Hematopoietic multipotent progenitor cell treated with erythropoietin and hydrocortisone succinate and interleukin-3 and kit ligand, for 8 days (in vitro differentiated cells): ENCODE results near the gene FAM118A.
"Not testable (repeated sequence)": the region's sequence is repeated elsewhere in the genome, so short reads cannot be mapped to it uniquely, and the experiment has no call there.

ENCODE experiments used
- DNase-seq: peaks from one replicate; pipeline ENCODE4 v3.0.0-alpha.2; 2015

Gene FAM118A

DNA sequence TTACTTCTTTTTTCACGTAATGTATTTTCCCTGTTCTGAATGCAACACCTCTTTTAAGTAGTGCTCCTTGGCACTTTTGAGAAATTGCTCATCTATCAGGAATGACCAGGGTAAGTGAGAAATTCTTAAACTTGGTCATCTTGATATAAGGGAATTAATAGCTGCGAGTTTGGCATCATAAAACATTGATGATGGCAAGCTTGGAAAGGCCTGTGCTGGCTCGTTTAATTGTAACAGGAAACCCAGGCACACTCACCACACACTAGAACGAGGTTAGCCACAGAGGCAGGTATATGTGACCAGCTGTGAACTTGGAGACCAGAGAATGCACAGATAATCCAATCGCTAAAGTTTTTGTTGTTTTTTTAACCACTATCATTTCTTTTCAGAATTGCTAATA is 24.3 kb downstream of the FAM118A start:
- no peak for DNase-seq

DNA sequence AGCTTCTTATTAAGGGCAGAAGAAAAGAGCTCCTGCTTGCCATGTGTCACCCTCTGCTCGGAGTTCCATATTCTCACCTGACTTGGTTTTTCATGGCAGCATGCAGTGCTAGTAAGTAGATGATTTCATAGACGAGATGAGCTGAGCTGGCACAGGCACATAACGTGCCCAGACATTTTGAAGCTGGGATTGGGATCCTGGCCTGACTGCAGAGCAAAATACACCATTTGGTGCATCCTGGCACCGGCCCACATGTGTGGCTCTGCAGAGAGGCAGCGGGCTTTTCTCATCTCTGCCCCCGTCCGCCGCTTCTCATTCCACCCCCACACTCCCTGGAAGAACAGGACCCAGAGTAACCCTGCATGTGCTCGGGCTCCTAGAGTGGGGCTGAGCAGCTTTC is 24.8 kb downstream of the FAM118A start:
- no peak for DNase-seq

DNA sequence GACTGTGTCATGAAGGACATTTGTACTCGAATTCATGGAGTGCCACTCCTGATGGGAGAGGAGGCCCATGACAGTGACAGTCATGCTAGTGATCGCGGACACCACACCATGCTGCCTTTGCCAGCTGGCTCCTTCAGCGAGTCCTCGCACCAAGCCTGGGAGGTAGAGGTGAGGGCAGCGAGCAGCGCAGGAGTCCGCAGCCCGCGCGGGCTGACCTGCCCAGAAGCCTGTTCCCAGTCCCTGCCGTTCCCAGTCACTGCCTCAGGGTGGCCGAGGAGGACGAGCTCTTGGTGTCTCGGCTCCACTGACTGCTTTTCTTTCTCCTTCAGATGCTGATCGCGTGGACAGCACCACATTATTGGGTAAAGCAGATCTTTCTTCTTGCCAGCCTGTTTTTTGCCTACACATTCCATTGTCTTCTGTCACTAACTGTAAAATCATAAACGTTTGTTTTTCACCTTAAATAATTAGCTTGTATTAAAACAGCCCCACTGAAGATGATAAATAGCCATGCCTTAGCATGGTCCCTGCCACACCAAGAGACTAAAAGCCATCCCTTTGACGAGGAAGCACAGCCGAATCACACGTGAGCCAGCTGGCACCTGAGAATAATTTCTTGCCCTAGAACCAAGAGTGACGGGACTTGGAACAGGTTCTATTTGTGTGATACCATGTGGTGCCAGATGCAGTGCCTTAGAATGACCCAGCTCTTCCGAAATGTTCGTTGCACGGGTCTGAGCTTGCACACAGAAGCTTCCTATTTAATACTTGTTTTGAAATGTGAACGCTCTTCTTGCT is 25.5 kb downstream of the FAM118A start:
- no peak for DNase-seq

GRCh38 chr22:45335854-45336522 is 26.3 kb downstream of the FAM118A start:
- DNase-seq = no peak

- DNase-seq = no peak
Observed at GRCh38 chr22:45336971-45337431, 27.3 kb downstream of the FAM118A start.

GRCh38 chr22:45337536-45337935 is 27.8 kb downstream of the FAM118A start:
- DNase-seq = no peak

GRCh38 chr22:45338795-45339194 is 29.1 kb downstream of the FAM118A start:
- no peak for DNase-seq

- no peak for DNase-seq
Observed at GRCh38 chr22:45340323-45340722, 30.6 kb downstream of the FAM118A start.

DNA sequence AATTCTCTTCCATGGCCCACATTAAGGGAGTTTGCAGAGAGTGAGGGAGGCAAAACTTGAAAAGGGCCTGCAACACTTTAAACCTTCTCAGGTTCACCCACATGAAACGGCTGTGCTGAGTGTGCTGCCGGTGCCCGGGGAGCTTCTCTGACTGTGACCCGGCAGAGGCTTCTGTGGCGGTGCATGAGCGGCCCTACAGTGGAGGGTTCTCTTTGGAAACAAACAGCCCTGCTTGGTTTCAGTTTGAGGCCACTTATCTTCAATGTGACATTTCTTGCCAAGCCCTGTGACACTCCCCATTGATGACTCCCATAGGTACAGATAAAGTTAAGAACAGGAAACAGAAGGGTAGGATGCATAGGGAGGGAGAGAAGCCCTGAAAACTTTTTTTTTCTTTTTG is 31.8 kb downstream of the FAM118A start:
- DNase-seq = peak; percentile 94

DNA sequence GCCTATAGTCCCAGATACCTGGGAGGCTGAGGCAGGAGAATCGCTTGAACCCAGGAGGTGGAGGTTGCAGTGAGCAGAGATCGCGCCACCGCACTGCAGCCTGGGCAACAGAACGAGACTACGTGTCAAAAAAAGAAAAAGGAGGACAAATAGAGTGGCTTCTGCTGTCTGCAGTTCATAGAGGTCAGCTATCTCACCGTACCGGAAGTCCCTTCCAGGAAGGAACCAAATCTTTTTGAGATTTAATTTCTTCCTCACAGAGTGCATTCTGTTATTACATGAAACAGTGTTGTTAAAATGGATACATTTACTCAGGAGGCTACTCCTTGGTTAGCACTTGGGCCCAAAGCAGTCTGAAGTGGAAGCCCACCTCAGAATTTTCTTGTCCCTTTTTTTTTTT is 33.4 kb downstream of the FAM118A start:
- no peak for DNase-seq

GRCh38 chr22:45344334-45344733 is 34.6 kb downstream of the FAM118A start:
- peak; percentile 71 for DNase-seq

DNA sequence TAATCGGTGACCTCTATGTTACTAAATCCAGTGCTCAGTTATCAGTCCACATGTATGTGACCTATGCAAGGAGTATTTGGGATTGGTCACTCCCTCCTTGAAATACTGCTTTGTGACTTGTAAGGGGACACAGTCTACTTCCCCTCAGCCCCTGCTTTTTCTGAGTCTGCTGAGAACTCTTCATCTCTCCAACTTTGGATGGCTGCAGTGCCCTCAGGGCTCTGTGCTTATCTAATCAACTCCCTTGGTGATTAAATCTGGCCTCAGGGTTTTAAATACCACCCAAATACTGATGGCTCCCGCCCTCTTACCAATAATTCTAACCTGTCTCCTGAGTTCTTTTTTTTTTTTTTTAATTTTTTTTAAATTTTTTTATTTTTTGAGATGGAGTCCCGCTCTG is 40.2 kb downstream of the FAM118A start:
- DNase-seq = no peak

DNA sequence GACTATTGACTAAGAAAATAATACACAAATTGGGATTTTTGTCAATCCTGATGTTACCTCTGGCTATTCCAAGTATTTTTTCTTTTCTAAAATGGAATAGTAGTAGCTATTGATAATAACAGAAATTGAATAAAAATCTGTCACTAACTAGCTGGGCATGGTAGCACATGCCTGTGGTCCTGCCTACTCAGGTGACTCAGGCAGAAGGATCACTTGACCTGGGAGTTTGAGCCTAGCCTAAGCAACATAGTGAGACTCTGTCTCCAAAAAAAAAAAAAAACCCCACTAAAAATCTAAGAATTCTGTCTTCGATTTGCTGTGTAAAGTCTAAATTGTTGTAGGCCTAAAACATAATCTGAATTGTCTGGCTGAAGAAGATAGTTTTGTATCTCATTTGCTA is 42.2 kb downstream of the FAM118A start:
- DNase-seq = no peak

DNA sequence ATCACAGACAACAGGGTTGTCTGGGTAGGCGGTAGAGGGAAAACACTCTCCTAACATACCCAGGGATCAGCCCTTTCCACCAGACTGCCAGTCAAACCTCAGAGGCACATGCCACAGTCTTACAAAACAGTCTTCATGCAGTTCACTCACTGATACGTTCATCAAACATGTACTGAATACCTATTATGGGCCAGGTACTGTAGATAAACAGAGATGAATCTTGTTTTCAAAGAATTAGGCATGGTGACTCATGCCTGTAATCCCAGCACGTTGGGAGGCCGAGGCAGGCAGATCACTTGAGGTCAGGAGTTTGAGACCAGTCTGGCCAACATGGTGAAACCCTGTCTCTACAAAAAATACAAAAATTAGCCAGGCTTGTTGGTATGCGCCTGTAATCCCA is 43.0 kb downstream of the FAM118A start:
- not testable (repeated sequence) for DNase-seq

DNA sequence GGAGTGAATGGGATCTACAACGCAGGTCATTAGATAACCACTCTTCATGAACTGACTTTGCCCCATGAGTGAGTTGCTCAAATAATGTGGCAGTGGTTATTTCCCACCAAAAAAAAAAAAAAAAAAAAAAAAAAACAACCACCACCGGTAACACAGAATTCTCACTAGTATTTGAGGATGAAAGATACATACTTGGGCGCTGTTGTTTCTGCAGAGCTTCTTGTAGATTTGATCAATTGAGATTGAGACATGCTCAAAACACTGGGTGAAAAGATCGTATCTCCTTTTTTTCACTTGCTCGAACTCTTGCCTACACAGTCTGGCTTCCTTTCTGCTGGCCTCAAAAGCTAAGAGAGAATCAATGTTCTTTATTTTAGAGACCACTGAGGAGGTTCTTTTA is 44.1 kb downstream of the FAM118A start:
- no peak for DNase-seq

- DNase-seq = no peak
Observed at GRCh38 chr22:45357490-45357889, 47.8 kb downstream of the FAM118A start.

GRCh38 chr22:45358127-45358526 is 48.4 kb downstream of the FAM118A start:
- DNase-seq = no peak

DNA sequence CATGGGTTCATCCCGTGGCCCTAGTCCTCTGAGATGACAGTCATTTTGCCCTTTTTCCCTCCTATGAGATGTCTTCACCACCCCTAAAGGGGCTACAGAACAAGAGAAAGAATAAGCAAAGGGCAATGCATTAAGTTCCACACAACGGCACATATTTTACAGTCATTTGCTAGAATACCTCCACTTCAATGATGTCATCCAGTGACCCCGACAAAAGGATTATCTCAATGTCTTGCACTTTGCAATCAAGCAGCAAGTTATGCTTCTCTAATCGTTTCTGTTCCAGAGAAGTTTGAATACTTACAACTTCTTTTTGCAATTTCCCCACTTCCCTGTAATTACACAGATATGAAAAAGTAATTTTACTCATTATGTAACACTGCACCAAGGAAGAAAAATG is 49.9 kb downstream of the FAM118A start:
- DNase-seq = no peak

GRCh38 chr22:45366713-45367112 is 57.0 kb downstream of the FAM118A start:
- no peak for DNase-seq

DNA sequence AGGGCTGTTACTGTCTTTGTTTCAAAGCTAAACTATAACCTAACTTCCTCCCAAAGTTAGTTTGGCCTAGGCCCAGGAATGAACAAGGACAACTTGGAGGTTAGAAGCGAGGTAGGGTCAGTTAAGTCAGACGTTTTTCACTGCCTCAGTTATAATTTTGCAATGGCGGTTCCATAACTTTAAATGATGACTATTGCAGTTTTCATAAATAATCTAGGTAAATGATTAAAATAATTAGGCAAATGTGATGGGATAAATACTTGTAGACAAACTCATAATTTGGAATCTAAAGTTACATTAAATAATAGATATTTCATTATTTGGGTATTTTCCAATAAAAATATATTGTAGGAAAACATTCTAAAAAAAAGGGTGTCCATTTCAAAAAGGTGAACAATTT is 63.9 kb downstream of the FAM118A start:
- not testable (repeated sequence) for DNase-seq

DNA sequence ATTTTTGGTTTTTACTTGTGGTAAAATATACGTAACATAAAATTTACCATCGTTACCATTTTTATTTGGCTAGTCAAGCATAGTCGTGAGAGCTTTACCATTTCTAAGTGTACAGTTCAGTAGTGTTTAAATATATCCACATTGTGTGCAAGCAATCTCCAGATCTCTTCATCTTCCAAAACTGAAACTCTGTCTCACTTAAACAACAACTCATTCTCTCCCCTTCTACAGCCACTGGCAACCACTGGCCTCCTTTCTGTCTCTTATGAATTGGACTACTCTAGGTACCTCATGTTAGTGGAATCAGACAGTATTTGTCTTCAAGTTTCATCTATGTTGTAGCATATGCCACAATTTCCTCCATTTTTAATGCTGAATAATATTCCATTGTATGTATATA is 66.3 kb downstream of the FAM118A start:
- no peak for DNase-seq

DNA sequence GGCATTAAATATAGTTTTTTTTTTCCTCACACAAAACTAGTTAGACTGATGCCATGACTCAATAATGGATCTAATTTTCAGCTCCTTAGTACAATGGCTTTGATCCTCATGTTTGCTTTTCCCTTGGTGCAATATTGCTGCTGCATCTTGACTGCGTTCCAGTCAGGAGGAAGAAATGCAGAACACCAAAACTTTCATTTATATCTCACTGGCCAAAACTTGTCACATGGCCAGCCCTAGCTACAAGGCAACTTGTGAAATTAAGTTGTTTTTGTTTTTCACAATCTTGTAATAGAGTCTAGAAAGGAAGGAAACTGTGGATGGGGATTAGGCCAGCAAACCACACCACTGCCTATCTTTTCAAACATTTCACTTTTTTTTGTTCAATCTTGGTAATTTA is 67.0 kb downstream of the FAM118A start:
- no peak for DNase-seq

GRCh38 chr22:45381348-45381747 is 71.6 kb downstream of the FAM118A start:
- no peak for DNase-seq

DNA sequence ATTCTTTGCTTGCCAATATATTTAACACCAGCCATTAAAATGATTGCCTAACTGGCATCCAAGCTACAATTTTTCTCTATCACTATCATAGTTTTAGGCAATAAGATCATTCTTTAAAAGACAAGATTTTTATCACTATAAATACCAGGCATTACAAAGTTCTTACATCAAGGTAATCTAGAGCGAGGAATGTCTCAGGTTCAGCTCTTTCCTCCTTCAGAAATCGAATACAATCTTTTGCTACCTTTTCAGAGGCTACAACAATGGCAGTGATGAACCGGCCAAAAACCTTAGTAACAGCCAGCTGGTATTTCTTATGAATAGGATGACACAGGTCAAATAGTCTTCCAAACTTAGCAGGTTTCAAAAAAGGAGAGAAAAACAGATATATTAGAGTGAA is 79.8 kb downstream of the FAM118A start:
- DNase-seq = no peak
